Measurements from ENCODE around the gene ANKRD65.
A peak's percentile ranks its signal among the peaks of the same experiment; 100 is the strongest.
"Not testable (repeated sequence)": the region's sequence is repeated elsewhere in the genome, so short reads cannot be mapped to it uniquely, and the experiment has no call there.

Gene ANKRD65

GRCh38 chr1:1406101-1406820, 14.8 kb downstream of the ANKRD65 start:
- TF ChIP-seq TAF1 (IDR thresholded peaks at IDR 0.05; ENCODE audit: low read depth, low read length) (no peak), POLR2A (IDR thresholded peaks at IDR 0.05; ENCODE audit: low read depth, low read length) (no peak), SPI1 (IDR thresholded peaks at IDR 0.05; ENCODE audit: low read depth, low read length) (no peak), PAX5 (IDR thresholded peaks at IDR 0.05; ENCODE audit: insufficient read depth, low read length, severe bottlenecking) (no peak), POLR2AphosphoS5 (IDR thresholded peaks at IDR 0.05; ENCODE audit: low read depth, low read length) (no peak), POU2F2 (IDR thresholded peaks at IDR 0.05; ENCODE audit: low read depth, low read length) (no peak)
- peak; percentile 70 for FAIRE-seq

GRCh38 chr1:1403653-1404052, 17.4 kb downstream of the ANKRD65 start:
- TF ChIP-seq POU2F2 (IDR thresholded peaks at IDR 0.05; ENCODE audit: low read depth, low read length) (peak; percentile 21; the same call in 1 of the 2 replicates), PAX5 (IDR thresholded peaks at IDR 0.05; ENCODE audit: insufficient read depth, low read length, severe bottlenecking) (no peak)
- DNase-seq (ENCODE audit: insufficient read length, low spot score) (no peak), FAIRE-seq (no peak)

More at GRCh38 chr1:1406101-1406820, 14.8 kb downstream of the ANKRD65 start:
- no peak for DNase-seq (ENCODE audit: insufficient read length, low spot score)

- not testable (repeated sequence) for DNase-seq (ENCODE audit: insufficient read length, low spot score); FAIRE-seq
Observed at GRCh38 chr1:1402901-1403392, 18.1 kb downstream of the ANKRD65 start.

GRCh38 chr1:1402072-1402900, 18.8 kb downstream of the ANKRD65 start:
- FAIRE-seq (no peak), DNase-seq (ENCODE audit: insufficient read length, low spot score) (no peak)
- TF ChIP-seq PAX5 (IDR thresholded peaks at IDR 0.05; ENCODE audit: insufficient read depth, low read length, severe bottlenecking) (no peak), SPI1 (IDR thresholded peaks at IDR 0.05; ENCODE audit: low read depth, low read length) (no peak), POU2F2 (IDR thresholded peaks at IDR 0.05; ENCODE audit: low read depth, low read length) (no peak), TAF1 (IDR thresholded peaks at IDR 0.05; ENCODE audit: low read depth, low read length) (no peak), POLR2AphosphoS5 (IDR thresholded peaks at IDR 0.05; ENCODE audit: low read depth, low read length) (peak; percentile 63), POLR2A (IDR thresholded peaks at IDR 0.05; ENCODE audit: low read depth, low read length) (no peak)

- TF ChIP-seq POLR2AphosphoS5 (IDR thresholded peaks at IDR 0.05; ENCODE audit: low read depth, low read length) = 0 out of 2 replicates have a peak, but pooled peaks have one; percentile 12
- peak; percentile 41; the same call in 1 of the 2 replicates for TF ChIP-seq POLR2A (IDR thresholded peaks at IDR 0.05; ENCODE audit: low read depth, low read length)
- no peak for TF ChIP-seq SPI1 (IDR thresholded peaks at IDR 0.05; ENCODE audit: low read depth, low read length)
- DNase-seq (ENCODE audit: insufficient read length, low spot score) (no peak), FAIRE-seq (no peak)
Observed at GRCh38 chr1:1401457-1402010, 19.5 kb downstream of the ANKRD65 start.

- TF ChIP-seq SPI1 (IDR thresholded peaks at IDR 0.05; ENCODE audit: low read depth, low read length) (no peak), POU2F2 (IDR thresholded peaks at IDR 0.05; ENCODE audit: low read depth, low read length) (peak; percentile 21; the same call in 1 of the 2 replicates), TAF1 (IDR thresholded peaks at IDR 0.05; ENCODE audit: low read depth, low read length) (0 out of 2 replicates have a peak, but pooled peaks have one; percentile 0), PAX5 (IDR thresholded peaks at IDR 0.05; ENCODE audit: insufficient read depth, low read length, severe bottlenecking) (no peak), POLR2A (IDR thresholded peaks at IDR 0.05; ENCODE audit: low read depth, low read length) (0 out of 2 replicates have a peak, but pooled peaks have one; percentile 29), POLR2AphosphoS5 (IDR thresholded peaks at IDR 0.05; ENCODE audit: low read depth, low read length) (peak; percentile 27)
- FAIRE-seq = no peak
- DNase-seq (ENCODE audit: insufficient read length, low spot score) = no peak
Observed at GRCh38 chr1:1400576-1401456, 20.3 kb downstream of the ANKRD65 start.

- DNase-seq (ENCODE audit: insufficient read length, low spot score) (no peak), FAIRE-seq (peak; percentile 66)
- TF ChIP-seq POLR2A (IDR thresholded peaks at IDR 0.05; ENCODE audit: low read depth, low read length) (no peak; the same call in 1 of the 2 replicates), SPI1 (IDR thresholded peaks at IDR 0.05; ENCODE audit: low read depth, low read length) (no peak), POLR2AphosphoS5 (IDR thresholded peaks at IDR 0.05; ENCODE audit: low read depth, low read length) (peak; percentile 65), TAF1 (IDR thresholded peaks at IDR 0.05; ENCODE audit: low read depth, low read length) (0 out of 2 replicates have a peak, but pooled peaks have one; percentile 20), PAX5 (IDR thresholded peaks at IDR 0.05; ENCODE audit: insufficient read depth, low read length, severe bottlenecking) (no peak)
Observed at GRCh38 chr1:1399872-1400575, 21.1 kb downstream of the ANKRD65 start.

- peak; percentile 98 for DNase-seq (ENCODE audit: insufficient read length, low spot score)
- peak; percentile 53; the same call in 1 of the 2 replicates for TF ChIP-seq TAF1 (IDR thresholded peaks at IDR 0.05; ENCODE audit: low read depth, low read length)
- no peak for TF ChIP-seq SPI1 (IDR thresholded peaks at IDR 0.05; ENCODE audit: low read depth, low read length)
- no peak for TF ChIP-seq PAX5 (IDR thresholded peaks at IDR 0.05; ENCODE audit: insufficient read depth, low read length, severe bottlenecking)
- TF ChIP-seq POU2F2 (IDR thresholded peaks at IDR 0.05; ENCODE audit: low read depth, low read length) = peak; percentile 66
- TF ChIP-seq POLR2AphosphoS5 (IDR thresholded peaks at IDR 0.05; ENCODE audit: low read depth, low read length) = peak; percentile 81; the same call in 1 of the 2 replicates
- TF ChIP-seq POLR2A (IDR thresholded peaks at IDR 0.05; ENCODE audit: low read depth, low read length) = peak; percentile 88
- FAIRE-seq = peak; percentile 99
Observed at GRCh38 chr1:1399187-1399871, 21.7 kb downstream of the ANKRD65 start, which contains the start of gene CCNL2. Gene CCNL2, minus strand, starts transcription at chr1:1399335. Its CDS starts 29 bp downstream, at chr1:1399306.

All from GM12891 (cell line).